Adrenal gland (tissue), 5 donors: ENCODE results near the gene COL16A1.

Source experiments
- POLR2A ChIP-seq, 2 donors: fragments of 450-650 bp; IDR thresholded peaks; one replicate each; pipeline ENCODE4 v1.6.1; 2017; ENCODE audit warnings: antibody characterized with exemption in 2 of 2, mild to moderate bottlenecking in 2 of 2, moderate library complexity in 1 of 2
- TF ChIP-seq, protein P1 (sequence below), 6 experiments: fragments of 450-650 bp in 4 of 6; fragments of 200-600 bp in 2 of 6; sonication (generic) in 1 of 6; IDR thresholded peaks; 1 replicate in 5 of 6; 2 replicates in 1 of 6; pipeline versions ENCODE4 v1.5.1 to v1.8.0; 2016 to 2021; ENCODE audit warnings: antibody characterized with exemption in 6 of 6, mild to moderate bottlenecking in 2 of 6, moderate library complexity in 1 of 6
- donor health status: DM: no; HTN: no; CAD: no.

DNA sequence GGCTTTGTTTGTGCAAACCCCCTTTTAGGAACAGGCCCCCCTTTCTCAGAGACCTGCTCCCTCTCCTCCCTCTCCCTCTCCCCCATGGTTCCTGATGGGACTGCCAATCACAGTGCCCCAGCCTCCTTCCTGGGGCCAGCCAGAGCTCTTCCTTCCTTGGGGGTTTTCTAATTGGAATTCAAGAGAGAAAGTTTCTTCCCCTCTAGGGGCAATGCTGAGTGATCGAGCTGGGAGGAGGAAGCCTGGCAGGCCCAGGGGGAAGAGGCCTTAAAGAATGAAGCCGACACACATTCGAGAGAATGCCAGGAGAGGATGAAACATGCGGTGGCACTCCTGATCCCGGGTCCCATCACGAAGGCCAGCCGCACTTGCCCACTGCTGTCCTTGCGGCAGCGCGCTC, 21.3 kb upstream of the COL16A1 start:
- TF ChIP-seq, protein P1, sequence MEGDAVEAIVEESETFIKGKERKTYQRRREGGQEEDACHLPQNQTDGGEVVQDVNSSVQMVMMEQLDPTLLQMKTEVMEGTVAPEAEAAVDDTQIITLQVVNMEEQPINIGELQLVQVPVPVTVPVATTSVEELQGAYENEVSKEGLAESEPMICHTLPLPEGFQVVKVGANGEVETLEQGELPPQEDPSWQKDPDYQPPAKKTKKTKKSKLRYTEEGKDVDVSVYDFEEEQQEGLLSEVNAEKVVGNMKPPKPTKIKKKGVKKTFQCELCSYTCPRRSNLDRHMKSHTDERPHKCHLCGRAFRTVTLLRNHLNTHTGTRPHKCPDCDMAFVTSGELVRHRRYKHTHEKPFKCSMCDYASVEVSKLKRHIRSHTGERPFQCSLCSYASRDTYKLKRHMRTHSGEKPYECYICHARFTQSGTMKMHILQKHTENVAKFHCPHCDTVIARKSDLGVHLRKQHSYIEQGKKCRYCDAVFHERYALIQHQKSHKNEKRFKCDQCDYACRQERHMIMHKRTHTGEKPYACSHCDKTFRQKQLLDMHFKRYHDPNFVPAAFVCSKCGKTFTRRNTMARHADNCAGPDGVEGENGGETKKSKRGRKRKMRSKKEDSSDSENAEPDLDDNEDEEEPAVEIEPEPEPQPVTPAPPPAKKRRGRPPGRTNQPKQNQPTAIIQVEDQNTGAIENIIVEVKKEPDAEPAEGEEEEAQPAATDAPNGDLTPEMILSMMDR (IDR thresholded peaks at IDR 0.05): no peak
- no peak for TF ChIP-seq POLR2A (IDR thresholded peaks at IDR 0.05)
